Measurements from ENCODE around the gene SPATA2. TPM values are rescaled to one million over a fixed set of nuclear protein-coding genes. Genes with fewer than 3 reads are reported as not detected.

SPATA2 gene
- total and polyA plus RNA-seq, 2 experiments from 2014 or later, result 5.3 to 9.3 TPM

- TF ChIP-seq, protein P1, sequence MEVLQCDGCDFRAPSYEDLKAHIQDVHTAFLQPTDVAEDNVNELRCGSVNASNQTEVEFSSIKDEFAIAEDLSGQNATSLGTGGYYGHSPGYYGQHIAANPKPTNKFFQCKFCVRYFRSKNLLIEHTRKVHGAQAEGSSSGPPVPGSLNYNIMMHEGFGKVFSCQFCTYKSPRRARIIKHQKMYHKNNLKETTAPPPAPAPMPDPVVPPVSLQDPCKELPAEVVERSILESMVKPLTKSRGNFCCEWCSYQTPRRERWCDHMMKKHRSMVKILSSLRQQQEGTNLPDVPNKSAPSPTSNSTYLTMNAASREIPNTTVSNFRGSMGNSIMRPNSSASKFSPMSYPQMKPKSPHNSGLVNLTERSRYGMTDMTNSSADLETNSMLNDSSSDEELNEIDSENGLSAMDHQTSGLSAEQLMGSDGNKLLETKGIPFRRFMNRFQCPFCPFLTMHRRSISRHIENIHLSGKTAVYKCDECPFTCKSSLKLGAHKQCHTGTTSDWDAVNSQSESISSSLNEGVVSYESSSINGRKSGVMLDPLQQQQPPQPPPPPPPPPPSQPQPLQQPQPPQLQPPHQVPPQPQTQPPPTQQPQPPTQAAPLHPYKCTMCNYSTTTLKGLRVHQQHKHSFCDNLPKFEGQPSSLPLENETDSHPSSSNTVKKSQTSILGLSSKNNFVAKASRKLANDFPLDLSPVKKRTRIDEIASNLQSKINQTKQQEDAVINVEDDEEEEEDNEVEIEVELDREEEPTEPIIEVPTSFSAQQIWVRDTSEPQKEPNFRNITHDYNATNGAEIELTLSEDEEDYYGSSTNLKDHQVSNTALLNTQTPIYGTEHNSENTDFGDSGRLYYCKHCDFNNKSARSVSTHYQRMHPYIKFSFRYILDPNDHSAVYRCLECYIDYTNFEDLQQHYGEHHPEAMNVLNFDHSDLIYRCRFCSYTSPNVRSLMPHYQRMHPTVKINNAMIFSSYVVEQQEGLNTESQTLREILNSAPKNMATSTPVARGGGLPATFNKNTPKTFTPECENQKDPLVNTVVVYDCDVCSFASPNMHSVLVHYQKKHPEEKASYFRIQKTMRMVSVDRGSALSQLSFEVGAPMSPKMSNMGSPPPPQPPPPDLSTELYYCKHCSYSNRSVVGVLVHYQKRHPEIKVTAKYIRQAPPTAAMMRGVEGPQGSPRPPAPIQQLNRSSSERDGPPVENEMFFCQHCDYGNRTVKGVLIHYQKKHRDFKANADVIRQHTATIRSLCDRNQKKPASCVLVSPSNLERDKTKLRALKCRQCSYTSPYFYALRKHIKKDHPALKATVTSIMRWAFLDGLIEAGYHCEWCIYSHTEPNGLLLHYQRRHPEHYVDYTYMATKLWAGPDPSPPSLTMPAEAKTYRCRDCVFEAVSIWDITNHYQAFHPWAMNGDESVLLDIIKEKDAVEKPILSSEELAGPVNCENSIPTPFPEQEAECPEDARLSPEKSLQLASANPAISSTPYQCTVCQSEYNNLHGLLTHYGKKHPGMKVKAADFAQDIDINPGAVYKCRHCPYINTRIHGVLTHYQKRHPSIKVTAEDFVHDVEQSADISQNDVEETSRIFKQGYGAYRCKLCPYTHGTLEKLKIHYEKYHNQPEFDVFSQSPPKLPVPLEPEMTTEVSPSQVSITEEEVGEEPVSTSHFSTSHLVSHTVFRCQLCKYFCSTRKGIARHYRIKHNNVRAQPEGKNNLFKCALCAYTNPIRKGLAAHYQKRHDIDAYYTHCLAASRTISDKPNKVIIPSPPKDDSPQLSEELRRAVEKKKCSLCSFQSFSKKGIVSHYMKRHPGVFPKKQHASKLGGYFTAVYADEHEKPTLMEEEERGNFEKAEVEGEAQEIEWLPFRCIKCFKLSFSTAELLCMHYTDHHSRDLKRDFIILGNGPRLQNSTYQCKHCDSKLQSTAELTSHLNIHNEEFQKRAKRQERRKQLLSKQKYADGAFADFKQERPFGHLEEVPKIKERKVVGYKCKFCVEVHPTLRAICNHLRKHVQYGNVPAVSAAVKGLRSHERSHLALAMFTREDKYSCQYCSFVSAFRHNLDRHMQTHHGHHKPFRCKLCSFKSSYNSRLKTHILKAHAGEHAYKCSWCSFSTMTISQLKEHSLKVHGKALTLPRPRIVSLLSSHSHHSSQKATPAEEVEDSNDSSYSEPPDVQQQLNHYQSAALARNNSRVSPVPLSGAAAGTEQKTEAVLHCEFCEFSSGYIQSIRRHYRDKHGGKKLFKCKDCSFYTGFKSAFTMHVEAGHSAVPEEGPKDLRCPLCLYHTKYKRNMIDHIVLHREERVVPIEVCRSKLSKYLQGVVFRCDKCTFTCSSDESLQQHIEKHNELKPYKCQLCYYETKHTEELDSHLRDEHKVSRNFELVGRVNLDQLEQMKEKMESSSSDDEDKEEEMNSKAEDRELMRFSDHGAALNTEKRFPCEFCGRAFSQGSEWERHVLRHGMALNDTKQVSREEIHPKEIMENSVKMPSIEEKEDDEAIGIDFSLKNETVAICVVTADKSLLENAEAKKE (CRISPR knock-in tag; IDR thresholded peaks at IDR 0.05), result no peak
- TF ChIP-seq, protein P2, sequence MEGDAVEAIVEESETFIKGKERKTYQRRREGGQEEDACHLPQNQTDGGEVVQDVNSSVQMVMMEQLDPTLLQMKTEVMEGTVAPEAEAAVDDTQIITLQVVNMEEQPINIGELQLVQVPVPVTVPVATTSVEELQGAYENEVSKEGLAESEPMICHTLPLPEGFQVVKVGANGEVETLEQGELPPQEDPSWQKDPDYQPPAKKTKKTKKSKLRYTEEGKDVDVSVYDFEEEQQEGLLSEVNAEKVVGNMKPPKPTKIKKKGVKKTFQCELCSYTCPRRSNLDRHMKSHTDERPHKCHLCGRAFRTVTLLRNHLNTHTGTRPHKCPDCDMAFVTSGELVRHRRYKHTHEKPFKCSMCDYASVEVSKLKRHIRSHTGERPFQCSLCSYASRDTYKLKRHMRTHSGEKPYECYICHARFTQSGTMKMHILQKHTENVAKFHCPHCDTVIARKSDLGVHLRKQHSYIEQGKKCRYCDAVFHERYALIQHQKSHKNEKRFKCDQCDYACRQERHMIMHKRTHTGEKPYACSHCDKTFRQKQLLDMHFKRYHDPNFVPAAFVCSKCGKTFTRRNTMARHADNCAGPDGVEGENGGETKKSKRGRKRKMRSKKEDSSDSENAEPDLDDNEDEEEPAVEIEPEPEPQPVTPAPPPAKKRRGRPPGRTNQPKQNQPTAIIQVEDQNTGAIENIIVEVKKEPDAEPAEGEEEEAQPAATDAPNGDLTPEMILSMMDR (conservative IDR thresholded peaks at IDR 0.05; ENCODE audit: low read depth in 2 of 2), result no peak
- TF ChIP-seq EZH2phosphoT487 (IDR thresholded peaks at IDR 0.05; ENCODE audit: unreplicated experiment), result no peak
- no peak for TF ChIP-seq STAT1 (IDR thresholded peaks at IDR 0.05; ENCODE audit: unreplicated experiment)
Observed at GRCh38 chr20:49877386-49877921, 37.9 kb downstream of the SPATA2 start (continued).

GRCh38 chr20:49874696-49875095 is 40.6 kb downstream of the SPATA2 start:
- H3K27ac Mint-ChIP-seq, result no peak overlapping the region
- no peak overlapping the region for H3K4me2 ChIP-seq
- H3K79me2 ChIP-seq (replicated peaks; ENCODE audit: insufficient read depth), result no peaks in the 10 kb centered on the region
- no peak overlapping the region for H3K4me3 Mint-ChIP-seq
- no peak overlapping the region for H3K27ac ChIP-seq (ENCODE audit: low read depth)
- no peaks in the 10 kb centered on the region for H3K9me2 ChIP-seq (ENCODE audit: insufficient read depth)
- H3K36me3 Mint-ChIP-seq (ENCODE audit: low read depth), result 0 out of 3 replicates have a peak, but pooled peaks cover 3% of the 10 kb centered on the region
- no peaks in the 10 kb centered on the region for H3K4me1 ChIP-seq (ENCODE audit: insufficient read depth)
- ATAC-seq, result no peak
- H3K9me3 Mint-ChIP-seq, result no peaks in the 10 kb centered on the region; the same call in 2 of the 3 replicates
- H3K36me3 ChIP-seq (ENCODE audit: insufficient read depth), result no peaks in the 10 kb centered on the region
- no peak overlapping the region for H2AFZ ChIP-seq
- no peak overlapping the region for H3K4me3 ChIP-seq
- H3K4me1 Mint-ChIP-seq, result no peaks in the 10 kb centered on the region; the same call in 2 of the 3 replicates
- no peaks in the 10 kb centered on the region for H3F3A ChIP-seq (replicated peaks; ENCODE audit: low read depth)
- H3K27me3 Mint-ChIP-seq (ENCODE audit: insufficient read depth, low read depth, poor library complexity), result no peaks in the 10 kb centered on the region
- no peaks in the 10 kb centered on the region for H3K27me3 ChIP-seq (ENCODE audit: insufficient read depth)
- DNase-seq (ENCODE audit: low spot score), result no peak
- H4K20me1 ChIP-seq (replicated peaks; ENCODE audit: insufficient read depth), result no peaks in the 10 kb centered on the region
- no peak for TF ChIP-seq EZH2 (IDR thresholded peaks at IDR 0.05; ENCODE audit: low read depth, unreplicated experiment)
- no peak for TF ChIP-seq JUNB (IDR thresholded peaks at IDR 0.05; ENCODE audit: unreplicated experiment)
- TF ChIP-seq CREB1 (CRISPR knock-in tag; IDR thresholded peaks at IDR 0.05; ENCODE audit: low read depth), result no peak
- TF ChIP-seq, protein P1 (CRISPR knock-in tag; IDR thresholded peaks at IDR 0.05), result no peak
- no peak for TF ChIP-seq EZH2phosphoT487 (IDR thresholded peaks at IDR 0.05; ENCODE audit: unreplicated experiment)
